GM19324 (cell line): ENCODE data around the gene PATZ1.

Experiments
- ATAC-seq: cut with Tn5 transposase; IDR thresholded peaks from one replicate; pipeline ENCODE4 v1.9.1; 2021; ENCODE audit warnings: mild to moderate bottlenecking, moderate library complexity; ENCODE audit not compliant: unreplicated experiment, low FRiP score

PATZ1 gene

DNA sequence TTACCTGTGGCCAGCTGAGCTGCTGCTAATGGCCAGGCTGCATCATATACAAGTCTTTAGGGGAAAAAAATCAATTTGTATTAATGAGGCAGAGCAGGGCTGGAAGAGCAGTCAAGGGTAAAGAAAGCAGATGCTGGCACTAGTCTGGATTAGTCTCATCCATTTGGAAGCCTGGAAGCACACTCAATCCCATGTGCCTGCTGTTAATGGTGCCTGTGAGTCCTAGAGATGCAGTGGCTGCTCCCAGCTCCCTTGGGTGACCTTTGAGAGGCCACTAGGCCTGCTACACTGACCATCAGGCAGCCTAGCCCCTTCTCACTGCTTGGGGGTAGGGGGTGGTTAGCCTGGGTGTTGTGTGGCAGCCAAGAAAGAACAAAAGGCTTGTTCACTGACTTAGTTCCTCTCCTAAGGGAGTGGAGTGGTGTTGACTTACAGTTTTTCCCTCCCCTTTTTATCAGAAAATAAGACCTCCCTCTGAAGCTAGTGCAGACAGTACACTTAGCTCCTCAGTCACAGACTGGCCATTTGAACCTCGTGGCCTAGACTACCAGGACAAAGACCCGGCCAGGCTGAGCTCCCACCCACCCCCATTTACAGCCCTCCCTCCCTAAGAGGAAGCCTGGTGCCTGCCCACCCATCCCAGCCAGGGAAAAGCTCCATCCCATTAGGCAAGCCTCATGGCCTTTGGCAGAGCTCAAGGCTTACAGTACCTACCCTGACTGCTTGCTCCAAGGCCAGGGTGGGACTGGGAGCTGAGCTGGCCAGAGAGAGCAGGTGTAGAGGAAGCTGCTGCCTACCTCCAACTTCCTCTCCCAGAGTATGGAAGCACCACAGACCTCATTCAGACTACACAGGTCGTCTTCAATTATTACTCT, 61.6 kb downstream of the PATZ1 start:
- no peak for ATAC-seq

DNA sequence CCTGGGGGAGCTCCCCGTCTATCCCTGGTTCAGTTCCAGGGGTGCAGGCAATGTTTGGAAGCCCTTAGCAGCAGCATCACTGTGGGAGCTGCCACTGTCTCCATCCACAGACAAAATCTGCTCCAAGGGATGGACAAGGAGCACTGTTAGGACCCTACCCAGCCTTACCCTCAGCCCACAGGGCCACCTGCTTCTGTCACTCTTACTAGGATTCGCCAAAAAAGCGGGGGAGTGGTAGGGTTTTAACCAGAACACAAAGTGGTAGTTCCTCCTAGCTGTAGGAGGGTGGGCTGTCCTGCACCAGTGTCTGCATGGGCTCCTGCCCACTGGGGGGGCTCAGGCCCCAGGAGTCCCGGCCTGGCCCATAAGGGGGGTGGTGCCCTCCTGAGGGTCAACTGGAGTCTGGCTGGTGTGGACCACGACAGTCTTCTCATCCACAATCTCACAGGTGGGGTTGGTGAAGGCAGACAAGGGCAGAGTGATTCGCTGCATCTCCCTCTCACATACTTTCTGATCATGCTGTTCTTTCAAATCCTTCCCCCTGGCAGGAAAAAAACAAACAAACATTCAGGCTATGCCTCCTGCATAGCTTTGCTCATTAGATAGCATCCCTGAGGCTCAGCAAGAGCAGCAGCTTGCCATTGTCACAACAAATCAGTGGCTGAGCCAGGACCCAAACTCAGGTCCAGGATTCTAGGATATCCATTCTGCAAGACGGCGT, 63.2 kb downstream of the PATZ1 start:
- no peak for ATAC-seq

DNA sequence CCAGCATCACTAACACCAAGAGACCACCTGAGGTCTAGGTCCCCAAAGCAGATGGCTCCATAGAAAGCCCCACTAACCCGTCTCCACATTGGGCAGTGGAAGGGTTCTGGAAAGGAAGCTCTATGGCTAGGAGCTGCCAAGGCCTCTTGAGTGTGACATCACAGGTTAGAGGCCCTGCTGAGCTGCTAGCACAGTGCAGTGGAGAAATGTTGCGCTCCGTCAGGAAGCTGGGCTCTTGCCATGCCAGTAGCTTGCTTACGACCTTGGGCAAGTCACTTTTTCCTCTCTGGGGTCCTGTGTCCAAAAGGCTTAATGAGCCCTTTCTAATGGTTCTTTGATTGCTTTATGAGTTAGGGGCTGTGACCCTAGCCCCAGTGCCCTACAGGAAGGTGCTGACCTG, 64.4 kb downstream of the PATZ1 start:
- no peak for ATAC-seq

DNA sequence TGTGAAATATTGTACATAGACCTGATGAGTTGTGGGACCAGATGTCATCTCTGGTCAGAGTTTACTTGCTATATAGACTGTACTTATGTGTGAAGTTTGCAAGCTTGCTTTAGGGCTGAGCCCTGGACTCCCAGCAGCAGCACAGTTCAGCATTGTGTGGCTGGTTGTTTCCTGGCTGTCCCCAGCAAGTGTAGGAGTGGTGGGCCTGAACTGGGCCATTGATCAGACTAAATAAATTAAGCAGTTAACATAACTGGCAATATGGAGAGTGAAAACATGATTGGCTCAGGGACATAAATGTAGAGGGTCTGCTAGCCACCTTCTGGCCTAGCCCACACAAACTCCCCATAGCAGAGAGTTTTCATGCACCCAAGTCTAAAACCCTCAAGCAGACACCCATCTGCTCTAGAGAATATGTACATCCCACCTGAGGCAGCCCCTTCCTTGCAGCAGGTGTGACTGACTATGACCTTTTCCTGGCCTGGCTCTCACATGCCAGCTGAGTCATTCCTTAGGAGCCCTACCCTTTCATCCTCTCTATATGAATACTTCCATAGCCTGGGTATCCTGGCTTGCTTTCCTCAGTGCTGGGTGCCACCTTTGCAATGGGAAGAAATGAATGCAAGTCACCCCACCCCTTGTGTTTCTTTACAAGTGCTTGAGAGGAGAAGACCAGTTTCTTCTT, 66.2 kb downstream of the PATZ1 start:
- no peak for ATAC-seq

DNA sequence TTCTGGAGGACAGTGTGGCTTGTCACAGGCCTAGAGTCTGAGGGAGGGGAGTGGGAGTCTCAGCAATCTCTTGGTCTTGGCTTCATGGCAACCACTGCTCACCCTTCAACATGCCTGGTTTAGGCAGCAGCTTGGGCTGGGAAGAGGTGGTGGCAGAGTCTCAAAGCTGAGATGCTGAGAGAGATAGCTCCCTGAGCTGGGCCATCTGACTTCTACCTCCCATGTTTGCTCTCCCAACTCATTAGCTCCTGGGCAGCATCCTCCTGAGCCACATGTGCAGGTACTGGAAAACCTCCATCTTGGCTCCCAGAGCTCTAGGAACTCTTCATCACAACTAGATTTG, 66.8 kb downstream of the PATZ1 start:
- no peak for ATAC-seq

DNA sequence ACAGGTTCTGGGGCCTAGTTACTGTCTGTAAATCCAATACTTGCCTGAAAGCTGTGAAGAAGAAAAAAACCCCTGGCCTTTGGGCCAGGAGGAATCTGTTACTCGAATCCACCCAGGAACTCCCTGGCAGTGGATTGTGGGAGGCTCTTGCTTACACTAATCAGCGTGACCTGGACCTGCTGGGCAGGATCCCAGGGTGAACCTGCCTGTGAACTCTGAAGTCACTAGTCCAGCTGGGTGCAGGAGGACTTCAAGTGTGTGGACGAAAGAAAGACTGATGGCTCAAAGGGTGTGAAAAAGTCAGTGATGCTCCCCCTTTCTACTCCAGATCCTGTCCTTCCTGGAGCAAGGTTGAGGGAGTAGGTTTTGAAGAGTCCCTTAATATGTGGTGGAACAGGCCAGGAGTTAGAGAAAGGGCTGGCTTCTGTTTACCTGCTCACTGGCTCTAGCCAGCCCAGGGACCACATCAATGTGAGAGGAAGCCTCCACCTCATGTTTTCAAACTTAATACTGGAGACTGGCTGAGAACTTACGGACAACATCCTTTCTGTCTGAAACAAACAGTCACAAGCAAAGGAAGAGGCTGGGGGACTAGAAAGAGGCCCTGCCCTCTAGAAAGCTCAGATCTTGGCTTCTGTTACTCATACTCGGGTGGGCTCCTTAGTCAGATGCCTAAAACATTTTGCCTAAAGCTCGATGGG, 67.4 kb downstream of the PATZ1 start:
- ATAC-seq, result no peak

DNA sequence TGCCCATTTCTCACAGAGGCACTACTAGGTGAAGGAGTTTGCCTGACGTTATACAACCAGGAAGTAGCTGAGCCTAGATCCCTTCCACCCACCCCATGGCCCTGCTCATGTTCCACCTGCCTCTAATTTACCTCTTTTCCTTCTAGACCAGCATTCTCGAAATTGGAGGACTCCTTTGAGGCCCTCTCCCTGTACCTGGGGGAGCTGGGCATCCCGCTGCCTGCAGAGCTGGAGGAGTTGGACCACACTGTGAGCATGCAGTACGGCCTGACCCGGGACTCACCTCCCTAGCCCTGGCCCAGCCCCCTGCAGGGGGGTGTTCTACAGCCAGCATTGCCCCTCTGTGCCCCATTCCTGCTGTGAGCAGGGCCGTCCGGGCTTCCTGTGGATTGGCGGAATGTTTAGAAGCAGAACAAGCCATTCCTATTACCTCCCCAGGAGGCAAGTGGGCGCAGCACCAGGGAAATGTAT, 68.0 kb downstream of the PATZ1 start:
- ATAC-seq, result no peak

DNA sequence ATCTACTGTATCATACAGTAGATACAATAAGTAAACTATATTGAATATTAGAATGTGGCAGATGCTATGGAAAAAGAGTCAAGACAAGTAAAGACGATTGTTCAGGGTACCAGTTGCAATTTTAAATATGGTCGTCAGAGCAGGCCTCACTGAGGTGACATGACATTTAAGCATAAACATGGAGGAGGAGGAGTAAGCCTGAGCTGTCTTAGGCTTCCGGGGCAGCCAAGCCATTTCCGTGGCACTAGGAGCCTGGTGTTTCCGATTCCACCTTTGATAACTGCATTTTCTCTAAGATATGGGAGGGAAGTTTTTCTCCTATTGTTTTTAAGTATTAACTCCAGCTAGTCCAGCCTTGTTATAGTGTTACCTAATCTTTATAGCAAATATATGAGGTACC, 68.4 kb downstream of the PATZ1 start:
- ATAC-seq, result no peak

DNA sequence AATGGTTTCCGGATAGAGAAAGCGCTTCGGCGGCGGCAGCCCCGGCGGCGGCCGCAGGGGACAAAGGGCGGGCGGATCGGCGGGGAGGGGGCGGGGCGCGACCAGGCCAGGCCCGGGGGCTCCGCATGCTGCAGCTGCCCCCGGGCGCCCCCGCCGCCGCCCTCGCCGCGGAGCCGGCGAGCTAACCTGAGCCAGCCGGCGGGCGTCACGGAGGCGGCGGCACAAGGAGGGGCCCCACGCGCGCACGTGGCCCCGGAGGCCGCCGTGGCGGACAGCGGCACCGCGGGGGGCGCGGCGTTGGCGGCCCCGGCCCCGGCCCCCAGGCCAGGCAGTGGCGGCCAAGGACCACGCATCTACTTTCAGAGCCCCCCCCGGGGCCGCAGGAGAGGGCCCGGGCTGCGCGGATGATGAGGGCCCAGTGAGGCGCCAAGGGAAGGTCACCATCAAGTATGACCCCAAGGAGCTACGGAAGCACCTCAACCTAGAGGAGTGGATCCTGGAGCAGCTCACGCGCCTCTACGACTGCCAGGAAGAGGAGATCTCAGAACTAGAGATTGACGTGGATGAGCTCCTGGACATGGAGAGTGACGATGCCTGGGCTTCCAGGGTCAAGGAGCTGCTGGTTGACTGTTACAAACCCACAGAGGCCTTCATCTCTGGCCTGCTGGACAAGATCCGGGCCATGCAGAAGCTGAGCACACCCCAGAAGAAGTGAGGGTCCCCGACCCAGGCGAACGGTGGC, 69.5 kb downstream of the PATZ1 start:
- no peak for ATAC-seq
